Mesodermal cell (in vitro differentiated cells): ENCODE results near the gene VPS35. TPM values are rescaled to one million over a fixed set of nuclear protein-coding genes. Genes with fewer than 3 reads are reported as not detected.

Experiments
- H3K27ac ChIP-seq: 2 replicates; pipeline ENCODE4 v1.7.0; 2013; ENCODE audit warnings: mild to moderate bottlenecking, low read depth, low read length, moderate library complexity; ENCODE audit not compliant: severe bottlenecking
- H3K36me3 ChIP-seq: 2 replicates; pipeline ENCODE4 v1.7.1; 2013; ENCODE audit warnings: mild to moderate bottlenecking, low read length, moderate library complexity; ENCODE audit not compliant: control insufficient read depth, insufficient read depth
- H3K4me1 ChIP-seq: one replicate; pipeline ENCODE4 v1.7.1; 2013; ENCODE audit warnings: mild to moderate bottlenecking, low read length; ENCODE audit not compliant: insufficient read depth, control insufficient read depth, poor library complexity, severe bottlenecking
- H3K4me3 ChIP-seq: 2 replicates; pipeline ENCODE4 v1.7.0; 2013; ENCODE audit warnings: low read length, control low read depth, mild to moderate bottlenecking; ENCODE audit not compliant: insufficient read depth, poor library complexity, severe bottlenecking; ENCODE audit errors: extremely low read depth
- H3K9me3 ChIP-seq: 2 replicates; pipeline ENCODE4 v1.7.1; 2013; ENCODE audit warnings: mild to moderate bottlenecking, low read length, moderate library complexity; ENCODE audit not compliant: control insufficient read depth
- WGBS, 2 experiments: methylation state at CpG; one replicate each; pipeline ENCODE4 v1.1.5; 2013; ENCODE audit warnings: missing lambda C conversion rate in 2 of 2; ENCODE audit not compliant: insufficient coverage in 2 of 2; 5-methylcytosine and 5-hydroxymethylcytosine counted together
- polyA plus RNA-seq, 2 experiments: library from polyadenylated mRNA; stranded (reverse); fragments of 50-300 nt; gene quantifications; one replicate each; pipeline ENCODE4 v1.2.3, GENCODE V29; 2013

Gene VPS35
- polyA plus RNA-seq (2013, experiment 1 of 2) = 71.6 TPM
- polyA plus RNA-seq (2013, experiment 2 of 2) = 71.9 TPM

GRCh38 chr16:46688654-46689364, at the start of gene VPS35:
TSS of gene VPS35 (minus strand) at chr16:46689178. CDS start at chr16:46689133, 45 bp downstream.
- H3K36me3 ChIP-seq = peaks cover 27% of the 10 kb centered on the region
- H3K4me1 ChIP-seq = peaks cover 18% of the 10 kb centered on the region
- H3K4me3 ChIP-seq = peak within 1 kb of the TSS; percentile 93
- H3K27ac ChIP-seq = peak within 1 kb of the TSS; percentile 97
- no peaks in the 10 kb centered on the region for H3K9me3 ChIP-seq
- 0% methylated on average over 47 to 53 of the region's 54 CpGs for WGBS, 2 experiments

- Histone ChIP-seq H3K36me3 (no peaks in the 10 kb centered on the region), H3K4me1 (peaks cover 13% of the 10 kb centered on the region), H3K27ac (no peak overlapping the region), H3K4me3 (no peak overlapping the region), H3K9me3 (no peaks in the 10 kb centered on the region)
- WGBS, 2 experiments = 95 to 97% methylated on average over 11 to 14 of the region's 14 CpGs
Observed at GRCh38 chr16:46737621-46738214, 48.7 kb upstream of the VPS35 start.

DNA sequence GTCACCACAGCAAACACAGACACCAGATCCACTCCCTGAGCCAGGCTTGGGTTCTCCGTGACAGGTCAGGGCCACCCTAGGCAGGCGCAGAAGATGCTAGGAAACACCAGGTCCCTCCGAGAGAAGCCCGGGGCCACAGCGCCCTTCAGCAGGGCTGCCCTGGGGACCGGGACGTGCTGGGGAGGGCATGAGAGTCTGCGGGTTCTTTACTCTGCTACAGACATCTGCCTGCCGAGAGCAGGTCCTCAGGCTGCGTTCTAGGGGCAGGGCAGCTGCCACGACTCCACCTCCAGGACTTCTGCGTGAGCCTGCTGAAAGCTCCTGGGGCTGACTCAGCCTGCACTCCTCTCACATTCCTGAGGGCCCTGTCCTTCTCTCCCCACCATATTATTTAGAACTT, 47.7 kb upstream of the VPS35 start:
- Histone ChIP-seq H3K9me3 (no peaks in the 10 kb centered on the region), H3K4me3 (no peak overlapping the region), H3K27ac (peak overlapping the region; percentile 18), H3K4me1 (peaks cover 11% of the 10 kb centered on the region), H3K36me3 (no peaks in the 10 kb centered on the region)
- 62 to 66% methylated on average over 12 of the region's 12 CpGs for whole genome bisulfite sequencing, 2 experiments

- WGBS, 2 experiments = 91 to 95% methylated on average over 4 to 7 of the region's 9 CpGs
Observed at GRCh38 chr16:46733319-46733830, 44.4 kb upstream of the VPS35 start.

DNA sequence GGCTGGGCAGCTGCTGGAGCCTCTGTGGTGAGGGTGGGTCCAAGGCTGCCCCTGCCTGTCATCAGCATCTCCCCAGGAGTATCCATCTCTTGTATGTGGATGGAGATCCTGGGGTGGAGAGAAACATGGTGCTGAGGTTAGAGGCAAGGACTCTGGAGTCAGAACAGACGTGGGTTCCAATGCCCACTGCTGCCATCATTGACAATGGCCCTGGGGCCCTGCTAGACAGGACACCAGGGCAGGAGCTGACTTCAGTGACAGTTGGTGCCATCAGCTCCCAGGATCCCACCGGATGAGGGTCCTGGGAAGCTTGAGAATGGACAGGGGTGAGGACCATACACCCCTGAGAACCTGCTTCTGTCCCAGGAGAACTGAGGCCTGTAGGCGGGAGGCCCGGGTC, 43.6 kb upstream of the VPS35 start:
- Histone ChIP-seq H3K36me3 (no peaks in the 10 kb centered on the region), H3K27ac (no peak overlapping the region), H3K4me1 (peaks cover 4% of the 10 kb centered on the region), H3K4me3 (no peak overlapping the region), H3K9me3 (no peaks in the 10 kb centered on the region)
- WGBS, 2 experiments = 81 to 82% methylated on average over 2 to 3 of the region's 4 CpGs

More at GRCh38 chr16:46733319-46733830, 44.4 kb upstream of the VPS35 start:
- Histone ChIP-seq H3K27ac (no peak overlapping the region), H3K9me3 (no peaks in the 10 kb centered on the region), H3K4me3 (no peak overlapping the region), H3K4me1 (peaks cover 11% of the 10 kb centered on the region), H3K36me3 (no peaks in the 10 kb centered on the region)

- Histone ChIP-seq H3K4me3 (no peak overlapping the region), H3K9me3 (no peaks in the 10 kb centered on the region), H3K27ac (no peak overlapping the region), H3K36me3 (no peaks in the 10 kb centered on the region), H3K4me1 (peaks cover 9% of the 10 kb centered on the region)
- 88 to 94% methylated on average over 17 to 23 of the region's 23 CpGs for WGBS, 2 experiments
Observed at GRCh38 chr16:46731691-46732555, 42.9 kb upstream of the VPS35 start.

- H3K36me3 ChIP-seq = no peaks in the 10 kb centered on the region
- no peak overlapping the region for H3K4me3 ChIP-seq
- WGBS, 2 experiments = 82 to 88% methylated on average over 14 to 15 of the region's 17 CpGs
- peaks cover 10% of the 10 kb centered on the region for H3K4me1 ChIP-seq
- H3K9me3 ChIP-seq = no peaks in the 10 kb centered on the region
- no peak overlapping the region for H3K27ac ChIP-seq
Observed at GRCh38 chr16:46730801-46731690, 42.1 kb upstream of the VPS35 start.

GRCh38 chr16:46730126-46730525, 41.1 kb upstream of the VPS35 start:
- Histone ChIP-seq H3K4me3 (no peak overlapping the region), H3K27ac (no peak overlapping the region), H3K4me1 (peaks cover 10% of the 10 kb centered on the region), H3K36me3 (no peaks in the 10 kb centered on the region), H3K9me3 (no peaks in the 10 kb centered on the region)
- WGBS, 2 experiments = 86 to 99% methylated on average over 6 to 8 of the region's 8 CpGs

GRCh38 chr16:46729326-46729995, 40.5 kb upstream of the VPS35 start:
- H3K4me3 ChIP-seq = no peak overlapping the region
- no peaks in the 10 kb centered on the region for H3K9me3 ChIP-seq
- WGBS, 2 experiments = 85 to 98% methylated on average over 7 of the region's 7 CpGs
- H3K36me3 ChIP-seq = no peaks in the 10 kb centered on the region
- peaks cover 10% of the 10 kb centered on the region for H3K4me1 ChIP-seq
- no peak overlapping the region for H3K27ac ChIP-seq
